PFSK-1 (cell line): Measurements from ENCODE around the gene SNAPC1.

ENCODE experiments used
- FOXP2 ChIP-seq: optimal IDR thresholded peaks from 2 replicates; pipeline ENCODE3; 2011; ENCODE audit warnings: borderline replicate concordance, control low read depth, inconsistent platforms; ENCODE audit not compliant: insufficient read depth; ENCODE audit errors: extremely low read length, extremely low read depth
- POLR2AphosphoS5 ChIP-seq: IDR thresholded peaks from 2 replicates; pipeline ENCODE4 v1.6.1; 2012; ENCODE audit warnings: low read depth, mild to moderate bottlenecking, control low read depth, low read length, moderate library complexity
- SIN3A ChIP-seq: IDR thresholded peaks from 2 replicates; pipeline ENCODE4 v1.6.1; 2012; ENCODE audit warnings: mild to moderate bottlenecking, low read length, moderate library complexity, borderline replicate concordance; ENCODE audit not compliant: insufficient read depth
- TF ChIP-seq, protein P1 (sequence below), 2 experiments: IDR thresholded peaks; 2 replicates each; pipeline versions ENCODE4 v1.6.1 to v1.8.0; 2011 to 2012; ENCODE audit warnings: low read depth in 2 of 2, low read length in 2 of 2, control low read depth in 1 of 2, inconsistent platforms in 1 of 2, mild to moderate bottlenecking in 1 of 2, moderate library complexity in 1 of 2; ENCODE audit not compliant: insufficient read depth in 1 of 2

DNA sequence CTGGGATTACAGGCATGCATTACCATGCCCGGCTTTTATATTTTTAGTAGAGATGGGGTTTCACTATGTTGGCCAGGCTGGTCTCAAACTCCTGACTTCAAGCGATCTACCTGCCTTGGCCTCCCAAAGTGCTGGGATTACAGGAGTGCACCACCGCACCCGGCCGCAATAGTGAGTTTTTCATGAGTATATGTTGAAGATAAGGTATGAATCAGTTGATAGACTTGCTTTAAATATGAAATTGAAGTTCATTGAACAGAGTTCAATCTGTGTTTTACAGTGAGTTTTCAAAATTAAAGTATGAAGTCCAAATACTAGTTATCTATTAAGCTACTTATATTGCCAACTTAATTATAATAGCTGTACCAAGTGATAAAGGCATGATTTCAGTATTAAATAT is 35.1 kb downstream of the SNAPC1 start:
- TF ChIP-seq FOXP2 (no peak), SIN3A (no peak), POLR2AphosphoS5 (no peak)
- TF ChIP-seq, protein P1, sequence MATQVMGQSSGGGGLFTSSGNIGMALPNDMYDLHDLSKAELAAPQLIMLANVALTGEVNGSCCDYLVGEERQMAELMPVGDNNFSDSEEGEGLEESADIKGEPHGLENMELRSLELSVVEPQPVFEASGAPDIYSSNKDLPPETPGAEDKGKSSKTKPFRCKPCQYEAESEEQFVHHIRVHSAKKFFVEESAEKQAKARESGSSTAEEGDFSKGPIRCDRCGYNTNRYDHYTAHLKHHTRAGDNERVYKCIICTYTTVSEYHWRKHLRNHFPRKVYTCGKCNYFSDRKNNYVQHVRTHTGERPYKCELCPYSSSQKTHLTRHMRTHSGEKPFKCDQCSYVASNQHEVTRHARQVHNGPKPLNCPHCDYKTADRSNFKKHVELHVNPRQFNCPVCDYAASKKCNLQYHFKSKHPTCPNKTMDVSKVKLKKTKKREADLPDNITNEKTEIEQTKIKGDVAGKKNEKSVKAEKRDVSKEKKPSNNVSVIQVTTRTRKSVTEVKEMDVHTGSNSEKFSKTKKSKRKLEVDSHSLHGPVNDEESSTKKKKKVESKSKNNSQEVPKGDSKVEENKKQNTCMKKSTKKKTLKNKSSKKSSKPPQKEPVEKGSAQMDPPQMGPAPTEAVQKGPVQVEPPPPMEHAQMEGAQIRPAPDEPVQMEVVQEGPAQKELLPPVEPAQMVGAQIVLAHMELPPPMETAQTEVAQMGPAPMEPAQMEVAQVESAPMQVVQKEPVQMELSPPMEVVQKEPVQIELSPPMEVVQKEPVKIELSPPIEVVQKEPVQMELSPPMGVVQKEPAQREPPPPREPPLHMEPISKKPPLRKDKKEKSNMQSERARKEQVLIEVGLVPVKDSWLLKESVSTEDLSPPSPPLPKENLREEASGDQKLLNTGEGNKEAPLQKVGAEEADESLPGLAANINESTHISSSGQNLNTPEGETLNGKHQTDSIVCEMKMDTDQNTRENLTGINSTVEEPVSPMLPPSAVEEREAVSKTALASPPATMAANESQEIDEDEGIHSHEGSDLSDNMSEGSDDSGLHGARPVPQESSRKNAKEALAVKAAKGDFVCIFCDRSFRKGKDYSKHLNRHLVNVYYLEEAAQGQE (IDR thresholded peaks at IDR 0.05; ENCODE audit: insufficient read depth in 1 of 2, low read depth in 2 of 2, low read length in 2 of 2) = no peak
